ENCODE measurements around the gene VGLL4.

VGLL4 gene

DNA sequence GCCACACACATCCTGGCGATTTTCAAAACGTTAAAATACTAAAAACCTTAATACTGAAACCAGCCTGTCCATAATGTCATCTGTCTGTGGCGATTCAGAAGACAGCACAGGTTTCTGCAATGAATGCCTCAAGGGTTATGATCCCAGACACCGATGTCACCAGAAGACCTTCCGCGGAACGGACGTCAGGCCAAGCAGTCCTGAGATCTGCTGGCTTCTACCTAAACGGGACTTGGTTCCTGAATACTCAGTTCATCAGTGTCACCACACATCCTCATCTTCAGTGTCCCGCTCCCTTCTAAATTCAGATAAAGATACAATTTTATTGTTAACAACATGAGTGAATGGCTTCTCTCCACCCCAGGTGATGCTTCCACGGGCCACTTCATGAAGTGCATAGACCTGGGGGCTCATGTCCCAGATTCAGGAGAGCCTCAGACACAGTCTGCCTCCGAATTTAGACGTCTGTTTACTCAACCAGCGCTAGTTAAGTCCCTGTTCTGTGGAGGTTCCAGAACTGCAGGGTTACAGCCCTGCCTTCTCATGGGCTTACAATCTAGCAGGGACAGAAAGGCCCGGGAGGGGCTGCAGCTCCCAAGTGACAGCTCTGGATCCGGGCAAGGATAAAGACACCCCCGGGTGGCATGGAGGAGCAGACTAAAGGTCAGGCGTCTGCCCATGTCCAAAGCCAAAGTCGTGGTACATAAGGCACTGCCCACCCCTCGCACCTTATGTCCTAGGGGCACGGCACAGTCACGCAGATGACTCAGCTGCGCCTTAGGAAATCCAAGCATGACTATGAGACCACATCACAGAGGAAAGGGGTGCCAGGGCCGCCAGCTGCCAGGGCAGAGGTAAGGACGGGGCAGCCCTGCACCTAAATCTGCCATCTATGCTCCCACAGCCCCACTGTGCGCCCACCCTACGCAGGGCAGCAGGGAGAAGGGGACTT lies 75.9 kb downstream of the VGLL4 start:
- H3K27ac ChIP-seq (ENCODE audit: low read depth, low read length) = no peak overlapping the region
- H4K20me1 ChIP-seq (ENCODE audit: low read depth, low read length) = no peaks in the 10 kb centered on the region; the same call in 1 of the 2 replicates
- H3K9me2 ChIP-seq (replicated peaks; ENCODE audit: insufficient read depth, low read length) = no peaks in the 10 kb centered on the region
- no peaks in the 10 kb centered on the region for H3F3A ChIP-seq (ENCODE audit: insufficient read depth)
- peaks cover 37% of the 10 kb centered on the region for H3K79me2 ChIP-seq (ENCODE audit: insufficient read depth, low read length)
- no peak overlapping the region for H2AFZ ChIP-seq (ENCODE audit: low read depth, low read length, severe bottlenecking)
- TF ChIP-seq EZH2phosphoT487 (conservative IDR thresholded peaks at IDR 0.05; ENCODE audit: low read length) = no peak
- TF ChIP-seq, protein P1, sequence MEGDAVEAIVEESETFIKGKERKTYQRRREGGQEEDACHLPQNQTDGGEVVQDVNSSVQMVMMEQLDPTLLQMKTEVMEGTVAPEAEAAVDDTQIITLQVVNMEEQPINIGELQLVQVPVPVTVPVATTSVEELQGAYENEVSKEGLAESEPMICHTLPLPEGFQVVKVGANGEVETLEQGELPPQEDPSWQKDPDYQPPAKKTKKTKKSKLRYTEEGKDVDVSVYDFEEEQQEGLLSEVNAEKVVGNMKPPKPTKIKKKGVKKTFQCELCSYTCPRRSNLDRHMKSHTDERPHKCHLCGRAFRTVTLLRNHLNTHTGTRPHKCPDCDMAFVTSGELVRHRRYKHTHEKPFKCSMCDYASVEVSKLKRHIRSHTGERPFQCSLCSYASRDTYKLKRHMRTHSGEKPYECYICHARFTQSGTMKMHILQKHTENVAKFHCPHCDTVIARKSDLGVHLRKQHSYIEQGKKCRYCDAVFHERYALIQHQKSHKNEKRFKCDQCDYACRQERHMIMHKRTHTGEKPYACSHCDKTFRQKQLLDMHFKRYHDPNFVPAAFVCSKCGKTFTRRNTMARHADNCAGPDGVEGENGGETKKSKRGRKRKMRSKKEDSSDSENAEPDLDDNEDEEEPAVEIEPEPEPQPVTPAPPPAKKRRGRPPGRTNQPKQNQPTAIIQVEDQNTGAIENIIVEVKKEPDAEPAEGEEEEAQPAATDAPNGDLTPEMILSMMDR (IDR thresholded peaks at IDR 0.05; ENCODE audit: insufficient read depth, low read length, poor library complexity, severe bottlenecking) = no peak
- no peaks in the 10 kb centered on the region for H3K27me3 ChIP-seq (ENCODE audit: low read length)
- no peak overlapping the region for H3K9ac ChIP-seq (ENCODE audit: low read length)
- no peaks in the 10 kb centered on the region for H3K36me3 ChIP-seq (ENCODE audit: low read length)
- no peaks in the 10 kb centered on the region for H3K9me3 ChIP-seq (ENCODE audit: insufficient read depth, low read length)
- no peak overlapping the region for H3K4me2 ChIP-seq (ENCODE audit: low read depth, low read length, poor library complexity, severe bottlenecking)
- no peak overlapping the region for H3K4me3 ChIP-seq (ENCODE audit: insufficient read depth, low read length, poor library complexity, severe bottlenecking)

DNA sequence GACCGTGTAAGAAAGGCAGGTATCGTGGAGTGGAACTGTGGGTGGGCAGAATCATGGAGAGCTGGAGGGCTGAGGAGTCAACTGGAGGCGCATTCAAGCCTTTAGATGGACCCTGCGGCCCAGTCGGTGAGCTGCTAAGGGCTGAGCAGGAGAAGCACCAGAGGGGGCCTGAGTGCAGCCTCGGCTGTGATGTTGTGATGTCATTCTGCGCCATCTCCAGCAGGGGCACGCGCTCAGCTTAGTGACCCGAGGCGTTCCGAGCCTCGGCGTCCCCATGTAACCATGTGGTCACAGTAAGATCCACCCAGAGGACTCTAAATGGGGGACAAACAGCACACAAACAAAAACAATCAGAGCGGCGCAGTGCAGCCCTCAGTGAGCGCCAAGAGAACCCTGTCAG lies 76.8 kb downstream of the VGLL4 start:
- TF ChIP-seq, protein P1 (IDR thresholded peaks at IDR 0.05; ENCODE audit: insufficient read depth, low read length, poor library complexity, severe bottlenecking) = no peak
- TF ChIP-seq EZH2phosphoT487 (conservative IDR thresholded peaks at IDR 0.05; ENCODE audit: low read length) = no peak
- H3K9me2 ChIP-seq (replicated peaks; ENCODE audit: insufficient read depth, low read length) = no peaks in the 10 kb centered on the region
- H3F3A ChIP-seq (ENCODE audit: insufficient read depth) = no peaks in the 10 kb centered on the region
- H3K4me2 ChIP-seq (ENCODE audit: low read depth, low read length, poor library complexity, severe bottlenecking) = no peak overlapping the region
- no peak overlapping the region for H3K4me3 ChIP-seq (ENCODE audit: insufficient read depth, low read length, poor library complexity, severe bottlenecking)
- H3K9ac ChIP-seq (ENCODE audit: low read length) = no peak overlapping the region
- no peaks in the 10 kb centered on the region for H3K9me3 ChIP-seq (ENCODE audit: insufficient read depth, low read length)
- no peaks in the 10 kb centered on the region for H3K36me3 ChIP-seq (ENCODE audit: low read length)
- H3K27ac ChIP-seq (ENCODE audit: low read depth, low read length) = no peak overlapping the region
- no peaks in the 10 kb centered on the region; the same call in 1 of the 2 replicates for H4K20me1 ChIP-seq (ENCODE audit: low read depth, low read length)
- peaks cover 34% of the 10 kb centered on the region for H3K79me2 ChIP-seq (ENCODE audit: insufficient read depth, low read length)
- H3K27me3 ChIP-seq (ENCODE audit: low read length) = no peaks in the 10 kb centered on the region
- no peak overlapping the region for H2AFZ ChIP-seq (ENCODE audit: low read depth, low read length, severe bottlenecking)

DNA sequence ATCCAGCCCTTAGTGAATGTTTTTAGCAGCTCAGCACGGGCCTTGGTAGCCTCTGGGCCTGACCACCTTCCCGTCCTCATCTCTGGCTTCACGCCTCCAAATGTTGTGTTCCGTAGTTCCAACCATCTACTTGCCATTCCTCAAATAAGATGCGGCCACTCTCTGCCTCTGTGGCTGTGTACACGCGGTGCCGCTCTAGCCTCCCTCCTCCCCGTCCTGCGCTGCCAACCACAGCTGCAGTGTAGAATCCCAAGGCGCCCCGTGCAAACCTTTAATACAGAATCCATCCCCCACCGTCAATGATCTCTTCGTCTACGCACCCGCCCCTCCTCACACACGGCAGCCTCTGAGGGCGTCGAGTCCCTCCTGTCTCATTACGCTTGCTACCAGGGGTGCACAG lies 77.2 kb downstream of the VGLL4 start:
- H3K9me3 ChIP-seq (ENCODE audit: insufficient read depth, low read length) = no peaks in the 10 kb centered on the region
- H3K27ac ChIP-seq (ENCODE audit: low read depth, low read length) = no peak overlapping the region
- no peaks in the 10 kb centered on the region for H3K36me3 ChIP-seq (ENCODE audit: low read length)
- H3K4me2 ChIP-seq (ENCODE audit: low read depth, low read length, poor library complexity, severe bottlenecking) = no peak overlapping the region
- no peak overlapping the region for H3K4me3 ChIP-seq (ENCODE audit: insufficient read depth, low read length, poor library complexity, severe bottlenecking)
- no peaks in the 10 kb centered on the region for H3K9me2 ChIP-seq (replicated peaks; ENCODE audit: insufficient read depth, low read length)
- H3K79me2 ChIP-seq (ENCODE audit: insufficient read depth, low read length) = peaks cover 32% of the 10 kb centered on the region
- no peaks in the 10 kb centered on the region for H3F3A ChIP-seq (ENCODE audit: insufficient read depth)
- H2AFZ ChIP-seq (ENCODE audit: low read depth, low read length, severe bottlenecking) = no peak overlapping the region
- H4K20me1 ChIP-seq (ENCODE audit: low read depth, low read length) = no peaks in the 10 kb centered on the region; the same call in 1 of the 2 replicates
- TF ChIP-seq, protein P1 (IDR thresholded peaks at IDR 0.05; ENCODE audit: insufficient read depth, low read length, poor library complexity, severe bottlenecking) = no peak
- no peak for TF ChIP-seq EZH2phosphoT487 (conservative IDR thresholded peaks at IDR 0.05; ENCODE audit: low read length)
- no peak overlapping the region for H3K9ac ChIP-seq (ENCODE audit: low read length)
- no peaks in the 10 kb centered on the region for H3K27me3 ChIP-seq (ENCODE audit: low read length)
